Endothelial cell of hepatic sinusoid (primary cell): ENCODE data around the gene GPC5.
"Not testable (repeated sequence)": the region's sequence is repeated elsewhere in the genome, so short reads cannot be mapped to it uniquely, and the experiment has no call there.

ENCODE experiments used
- in situ Hi-C: cut with HindIII; loops from 2 replicates; pipeline ENCODE4 v1.10.0; 2017; ENCODE audit warnings: low sequenced_read_pairs

GPC5 gene

DNA sequence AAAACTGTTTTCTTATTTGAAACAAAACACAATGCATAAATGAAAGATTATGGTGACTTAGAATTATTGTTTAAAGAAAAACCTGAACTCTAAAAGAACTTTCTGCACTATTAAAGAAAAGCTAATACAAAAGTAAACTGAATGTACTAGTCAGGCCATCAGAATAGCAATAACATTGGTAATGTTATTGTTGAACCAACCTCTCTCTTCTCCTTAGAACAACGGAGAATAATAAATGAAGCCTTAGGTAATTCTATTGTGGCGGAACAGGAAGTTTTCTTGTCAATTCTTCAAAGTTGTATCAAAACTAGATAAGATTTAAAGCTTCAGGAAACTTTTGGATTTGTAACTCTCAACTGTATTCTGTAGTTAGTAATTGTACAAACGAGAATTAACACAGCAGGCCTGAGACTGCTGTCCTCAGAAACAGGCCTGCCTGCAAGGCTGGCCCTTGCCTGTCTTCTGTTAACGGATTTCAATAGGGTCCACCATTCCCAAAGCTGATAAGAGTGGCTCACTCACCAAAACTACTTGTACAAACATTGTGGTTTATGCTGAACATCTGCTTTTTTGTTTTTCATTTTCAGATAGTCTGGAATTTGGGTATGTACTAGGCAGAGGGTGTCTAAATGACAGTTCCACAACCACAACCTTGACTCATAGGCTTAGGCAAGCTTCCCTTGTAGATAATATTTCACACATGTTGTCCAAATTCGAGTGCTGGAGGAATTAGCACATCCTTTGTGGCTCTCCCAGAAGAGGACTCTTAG lies 825.8 kb downstream of the GPC5 start:
- in situ Hi-C loops = no loop called here

DNA sequence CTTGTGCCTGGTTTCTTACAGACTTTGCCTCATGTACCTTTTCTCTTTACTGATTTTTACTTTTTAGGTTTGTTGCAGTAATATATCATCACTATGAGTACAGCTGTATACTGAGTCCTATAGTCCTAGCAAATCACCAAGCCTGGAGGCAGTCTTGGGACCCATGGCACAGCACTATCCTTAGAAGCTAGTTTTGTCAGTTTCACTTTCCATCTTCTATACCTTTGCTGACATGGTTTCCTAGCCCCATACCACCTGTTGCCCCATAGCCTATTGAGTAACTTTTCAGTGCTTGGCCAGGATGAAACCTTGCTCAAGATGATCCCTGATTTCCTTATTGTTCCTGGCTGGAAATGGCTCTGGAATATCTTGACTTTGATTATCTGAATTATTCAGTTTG lies 826.4 kb downstream of the GPC5 start:
- in situ Hi-C loops = no loop called here

GRCh38 chr13:92225861-92226260 lies 827.4 kb downstream of the GPC5 start:
- in situ Hi-C loops = no loop called here

- in situ Hi-C loops = no loop called here
These were observed 834.5 kb downstream of the GPC5 start for GRCh38 chr13:92232871-92233270.

DNA sequence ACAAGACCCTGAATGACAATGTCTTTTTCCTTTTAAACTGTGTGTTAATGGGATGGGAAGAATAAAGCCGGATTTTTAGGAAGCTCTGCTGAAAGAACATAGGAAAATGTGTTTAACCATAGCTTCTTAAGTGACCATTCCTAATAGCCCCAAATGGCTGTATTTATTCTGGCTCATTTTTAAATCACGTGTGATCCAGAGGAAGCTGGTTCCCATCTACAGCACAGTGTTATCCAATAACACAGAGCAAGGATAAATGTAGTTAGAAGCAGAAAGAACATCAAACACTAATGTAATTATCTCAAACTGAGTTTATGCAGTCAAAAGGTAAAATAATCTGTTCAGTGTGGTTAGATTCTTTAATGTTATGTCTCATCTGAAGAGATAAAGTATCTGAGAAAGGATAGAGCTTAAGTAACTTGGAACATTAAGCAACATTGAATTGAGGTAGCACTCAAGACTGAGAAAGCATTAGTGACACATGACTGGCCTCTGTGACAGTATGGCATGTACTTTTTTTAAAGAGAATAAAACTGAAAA lies 853.3 kb downstream of the GPC5 start:
- in situ Hi-C loops = no loop called here

DNA sequence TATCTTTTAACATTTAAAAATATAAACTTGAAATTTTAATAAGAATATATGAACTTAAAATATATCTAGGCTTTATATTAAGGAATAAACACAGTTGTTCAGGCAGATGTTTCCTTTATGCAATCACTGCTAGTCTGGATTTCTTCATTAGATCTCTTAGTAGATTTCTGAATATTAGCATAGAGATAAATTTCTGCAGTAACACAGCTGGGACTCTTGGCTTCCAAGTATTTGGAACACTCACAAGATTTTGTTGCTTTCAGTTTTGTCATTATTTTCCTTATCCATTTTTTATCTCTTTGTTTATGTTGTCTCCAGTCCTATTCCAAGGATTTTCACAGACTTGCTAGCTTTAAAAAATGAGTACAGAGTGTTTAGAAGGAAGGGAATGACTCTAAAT lies 857.1 kb downstream of the GPC5 start:
- in situ Hi-C loops = no loop called here

GRCh38 chr13:92256211-92256610 lies 857.8 kb downstream of the GPC5 start:
- in situ Hi-C loops = no loop called here

DNA sequence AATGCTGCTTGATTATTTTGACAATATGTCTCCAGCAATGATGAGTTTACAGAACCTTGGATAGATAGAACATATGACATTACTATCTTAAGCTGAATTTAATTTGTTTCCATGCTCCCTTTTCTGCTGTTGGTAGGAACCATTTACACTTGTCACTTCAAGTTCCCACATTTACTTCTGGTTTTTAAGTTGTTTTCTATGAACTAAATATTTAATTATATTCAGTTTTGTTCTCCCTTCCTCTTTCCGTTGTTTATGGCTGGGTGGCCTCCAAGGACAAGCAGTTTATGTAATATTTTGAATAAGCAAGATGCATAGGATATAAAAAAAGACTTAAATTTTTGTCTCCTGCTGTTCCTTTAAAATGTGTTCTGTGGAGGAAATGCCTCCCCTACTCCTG lies 860.6 kb downstream of the GPC5 start:
- in situ Hi-C loops = no loop called here

GRCh38 chr13:92259523-92259922 lies 861.1 kb downstream of the GPC5 start:
- in situ Hi-C loops = no loop called here

DNA sequence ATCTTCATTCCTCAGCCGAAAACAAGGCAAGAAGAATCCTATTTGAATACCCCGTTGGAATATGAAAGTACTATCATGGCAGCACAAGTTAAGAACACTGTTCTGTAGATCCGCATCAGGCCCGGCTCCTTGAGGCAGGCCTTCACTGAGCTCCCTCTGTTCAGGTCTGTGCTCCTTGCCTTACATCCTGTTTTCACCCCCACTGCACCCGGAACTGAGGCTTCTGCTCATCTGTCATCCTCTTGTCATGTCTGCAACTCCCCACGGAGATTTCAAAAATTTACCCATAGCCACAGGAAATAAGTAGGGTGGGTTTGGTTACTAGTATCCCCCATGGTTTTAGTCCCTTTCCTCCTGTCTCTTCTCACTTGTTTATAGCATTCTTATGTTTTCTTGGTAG lies 861.9 kb downstream of the GPC5 start:
- in situ Hi-C loops = no loop called here

- in situ Hi-C loops = no loop called here
These were observed 863.8 kb downstream of the GPC5 start for GRCh38 chr13:92262100-92262788.

- in situ Hi-C loops = no loop called here
These were observed 867.0 kb downstream of the GPC5 start for GRCh38 chr13:92265408-92265807.

DNA sequence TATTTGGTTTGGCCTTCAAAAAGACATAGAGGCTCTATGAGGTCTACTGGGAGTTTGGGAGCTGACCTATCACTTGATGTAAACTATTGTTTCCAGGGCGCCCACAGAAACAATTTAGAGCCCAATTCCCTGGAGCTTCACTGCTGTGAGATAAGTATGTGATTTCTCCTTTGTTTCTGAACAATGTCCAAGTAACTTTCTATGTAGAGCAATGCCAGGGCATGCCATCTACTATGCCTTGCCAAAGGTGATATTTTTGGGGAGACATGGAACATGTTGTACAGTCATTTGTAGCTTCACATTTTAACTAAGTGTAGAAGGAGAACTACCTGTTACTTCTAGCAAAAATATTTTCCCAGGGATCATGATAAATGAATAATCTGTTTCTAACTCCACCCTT lies 872.6 kb downstream of the GPC5 start:
- in situ Hi-C loops = no loop called here

DNA sequence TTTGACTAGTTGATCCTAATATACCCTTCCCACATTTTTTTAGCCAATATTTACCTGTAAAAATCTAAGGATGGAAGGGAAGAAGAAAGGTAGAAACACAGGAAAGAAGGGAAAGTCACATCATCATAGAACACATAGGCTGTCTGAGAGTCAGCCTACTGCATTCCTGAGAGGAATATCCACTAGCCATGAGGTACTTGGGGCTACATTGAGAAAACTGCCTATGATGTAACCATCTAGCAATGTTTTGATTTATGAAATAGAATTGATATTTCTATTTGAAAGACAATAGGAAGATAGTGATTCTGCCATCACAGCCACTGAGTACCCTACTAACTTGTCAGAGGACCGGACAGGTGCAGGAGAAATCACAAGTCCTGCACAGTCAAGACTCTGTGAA lies 873.8 kb downstream of the GPC5 start:
- in situ Hi-C loops = no loop called here

DNA sequence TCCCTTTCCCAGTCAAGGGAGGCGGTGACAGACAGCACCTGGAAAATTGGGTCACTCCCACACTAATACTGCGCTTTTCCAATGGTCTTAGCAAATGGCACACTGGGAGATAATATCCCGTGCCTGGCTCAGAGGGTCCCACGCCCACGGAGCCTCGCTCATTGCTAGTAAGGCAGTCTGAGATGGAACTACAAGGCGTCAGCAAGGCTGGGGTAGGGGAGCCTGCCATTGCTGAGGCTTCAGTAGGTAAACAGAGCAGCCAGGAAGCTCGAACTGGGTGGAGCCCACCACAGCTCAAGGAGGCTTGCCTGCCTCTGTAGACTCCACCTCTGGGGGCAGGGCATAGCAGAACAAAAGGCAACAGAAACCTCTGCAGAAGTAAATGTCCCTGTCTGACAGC lies 882.6 kb downstream of the GPC5 start:
- in situ Hi-C loops = not testable (repeated sequence)

- in situ Hi-C loops = not testable (repeated sequence)
These were observed 892.4 kb downstream of the GPC5 start for GRCh38 chr13:92290718-92291307.

GRCh38 chr13:92294533-92294932 lies 896.1 kb downstream of the GPC5 start:
- in situ Hi-C loops = not testable (repeated sequence)

- in situ Hi-C loops = not testable (repeated sequence)
These were observed 897.8 kb downstream of the GPC5 start for GRCh38 chr13:92296154-92296671.

DNA sequence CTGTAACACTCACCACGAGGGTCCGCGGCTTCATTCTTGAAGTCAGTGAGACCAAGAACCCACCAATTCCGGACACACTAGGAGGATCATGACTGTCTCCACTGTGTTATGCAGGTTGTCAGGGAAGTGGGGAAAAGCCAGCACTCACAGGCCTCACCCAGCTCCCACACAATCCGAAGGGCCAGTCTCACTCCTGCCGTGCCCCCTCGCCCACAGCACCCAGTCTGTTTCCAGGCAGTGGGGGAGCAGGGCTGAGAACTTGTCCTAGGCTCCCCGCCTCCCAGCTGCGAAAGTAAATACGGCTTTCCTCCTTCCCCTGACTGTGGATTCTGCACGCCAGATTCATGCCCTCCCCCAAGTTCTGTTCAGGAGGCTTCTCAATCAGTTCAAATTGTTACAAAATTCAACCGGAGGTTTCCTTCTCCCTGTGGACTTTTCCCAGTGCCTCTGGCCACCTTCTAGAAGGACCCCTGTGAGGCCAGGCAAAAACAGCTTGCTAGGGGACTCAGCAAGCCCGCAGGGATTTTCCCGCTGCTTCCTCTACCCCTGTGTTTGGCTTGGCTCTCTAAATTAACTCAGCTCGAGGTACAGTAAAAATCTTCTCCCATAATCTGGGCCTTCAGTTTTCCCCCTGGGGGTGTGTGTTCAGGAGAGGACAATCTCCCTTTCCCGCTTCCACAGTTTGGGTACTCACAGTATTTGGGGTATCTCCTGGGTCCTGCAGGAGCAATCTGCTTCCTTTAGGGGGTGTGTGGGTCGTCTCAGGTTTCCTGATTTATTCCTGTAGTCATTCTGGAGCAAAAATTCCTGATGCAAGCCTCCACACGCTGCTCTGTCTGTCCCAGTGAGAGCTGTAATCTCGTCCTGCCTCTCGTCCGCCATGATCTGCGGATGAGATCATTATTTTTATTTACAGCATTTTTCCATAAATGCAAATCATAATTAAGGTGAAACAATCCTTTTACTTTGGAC lies 899.8 kb downstream of the GPC5 start:
- in situ Hi-C loops = no loop called here

DNA sequence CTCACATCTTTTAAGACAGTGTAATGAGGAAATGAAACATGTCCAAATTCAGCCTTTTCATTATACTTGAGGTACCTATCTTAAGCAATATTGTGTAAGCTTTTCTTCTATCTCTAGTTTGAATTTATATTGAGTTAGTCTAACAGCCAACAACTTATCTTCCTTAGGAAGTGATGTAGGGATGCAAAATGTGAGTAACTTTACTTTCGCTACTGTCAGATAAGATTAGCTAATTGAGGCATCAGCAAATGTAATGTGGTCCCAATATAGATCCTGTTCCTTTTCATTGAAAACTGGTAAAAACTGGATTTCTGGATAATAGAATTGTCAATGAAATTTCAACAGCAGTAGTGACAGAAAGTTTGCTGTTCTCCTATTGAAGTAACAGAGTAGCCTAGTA lies 902.2 kb downstream of the GPC5 start:
- in situ Hi-C loops = no loop called here
